Adrenal gland (tissue), 12 donors: Measurements from ENCODE around the gene MAL. TPM values are rescaled to one million over a fixed set of nuclear protein-coding genes. Genes with fewer than 3 reads are reported as not detected.
A peak's percentile ranks its signal among the peaks of the same experiment; 100 is the strongest.

Experiments used
- DNase-seq, 7 donors: peaks; one replicate each; pipeline ENCODE4 v3.0.0-alpha.2; 2019 to 2020
- H3K27ac ChIP-seq, 5 donors: fragments of 200-600 bp; sonication (generic) in 4 of 5; 1 replicate in 3 of 5; 2 replicates in 2 of 5; pipeline versions ENCODE4 v1.5.1 to v1.8.0; 2016 to 2020; ENCODE audit warnings: mild to moderate bottlenecking in 1 of 5
- H3K27me3 ChIP-seq: fragments of 200-600 bp; 2 replicates; pipeline ENCODE4 v1.8.0; 2021
- H3K36me3 ChIP-seq, 2 donors: fragments of 200-600 bp; replicated peaks in 1 of 2; 1 replicate in 1 of 2; 2 replicates in 1 of 2; pipeline versions ENCODE4 v1.5.1 to v1.8.0; 2018 to 2022
- H3K4me1 ChIP-seq, 2 donors: fragments of 200-600 bp; replicated peaks in 1 of 2; 1 replicate in 1 of 2; 2 replicates in 1 of 2; pipeline versions ENCODE4 v1.5.1 to v1.8.0; 2018 to 2021
- H3K4me3 ChIP-seq, 4 donors: fragments of 200-600 bp; sonication (generic) in 3 of 4; one replicate each; pipeline ENCODE4 v1.5.1; 2016 to 2018
- H3K9me3 ChIP-seq, 3 donors: fragments of 200-600 bp; sonication (generic) in 1 of 3; replicated peaks in 1 of 3; 1 replicate in 2 of 3; 2 replicates in 1 of 3; pipeline versions ENCODE4 v1.5.1 to v1.8.0; 2016 to 2021
- CTCF ChIP-seq, 6 experiments: fragments of 450-650 bp in 4 of 6; fragments of 200-600 bp in 2 of 6; sonication (generic) in 1 of 6; IDR thresholded peaks; 1 replicate in 5 of 6; 2 replicates in 1 of 6; pipeline versions ENCODE4 v1.5.1 to v1.8.0; 2016 to 2021; ENCODE audit warnings: antibody characterized with exemption in 6 of 6, mild to moderate bottlenecking in 2 of 6, moderate library complexity in 1 of 6
- POLR2A ChIP-seq, 2 donors: fragments of 450-650 bp; IDR thresholded peaks; one replicate each; pipeline ENCODE4 v1.6.1; 2017; ENCODE audit warnings: antibody characterized with exemption in 2 of 2, mild to moderate bottlenecking in 2 of 2, moderate library complexity in 1 of 2
- WGBS, 4 donors: extraction: QIAGEN DNeasy Blood & Tissue Kit in 2 of 4; methylation state at CpG; one replicate each; pipeline versions ENCODE4 v1.1.5 to v1.1.7; 2013 to 2017; 5-methylcytosine and 5-hydroxymethylcytosine counted together
- intact Hi-C, 2 donors: fragments of 100-400 bp; cut with DNase I; formaldehyde crosslinking; loops; one replicate each; pipeline versions ENCODE4 v1.14.1 to v1.15.0; 2022 to 2023
- polyA plus RNA-seq, 3 donors: library from polyadenylated mRNA; stranded (reverse); fragments of 200-250 nt in 2 of 3; fragments of 350-450 nt in 1 of 3; fragmentation: Illumina TruSeq in 1 of 3; extraction: RNeasy Lipid Tissue Mini Kit (QIAGEN cat#74804) in 1 of 3; gene quantifications; one replicate each; pipeline ENCODE4 v1.2.3, GENCODE V29; 2013 to 2014
- total RNA-seq, 9 donors: library from RNA; depleted of rRNA in 4 of 9; stranded (reverse); fragments of >200 nt in 4 of 9; fragments of 120-200 nt in 1 of 9; fragmentation: NEBNext Ultra II Directional in 1 of 9; extraction: Animal tissue kit (Norgen Biotek cat#: 25700) in 1 of 9; gene quantifications; one replicate each; pipeline versions ENCODE4 v1.1.0 to v1.2.4, GENCODE V29; 2013 to 2023
- donor health status: healthy with polysubstance abuse.
- donor health status: Bipolar disorder and iron deficiency.
- donor health status: DM: yes; HTN: yes; CAD: no.
- donor health status: DM: no; HTN: no; CAD: no.
- donor health status: DM: no; HTN: no; CAD: no.
- donor health status: DM: yes; HTN: yes; CAD: no.

Gene MAL
- total and polyA plus RNA-seq, 12 donors, result 0.32 to 4.5 (median 0.68) TPM; not detected in 4

- Histone ChIP-seq H3K36me3 (no peaks in the 10 kb centered on the region), H3K9me3 (no peaks in the 10 kb centered on the region), H3K27ac (no peak overlapping the region), H3K4me3 (no peak overlapping the region), H3K4me1 (peaks cover 0 to 6% of the 10 kb centered on the region in 2 donors), H3K27me3 (peaks cover 35% of the 10 kb centered on the region)
- WGBS, 4 donors, result 53 to 68% (median 61%) methylated on average over 10 to 15 of the region's 15 CpGs
- intact Hi-C loops, result no loop called here
- DNase-seq, result no peak
- no peak for TF ChIP-seq CTCF (IDR thresholded peaks at IDR 0.05)
- TF ChIP-seq POLR2A (IDR thresholded peaks at IDR 0.05), result no peak
Observed at GRCh38 chr2:95074663-95075439, 49.3 kb downstream of the MAL start.

DNA sequence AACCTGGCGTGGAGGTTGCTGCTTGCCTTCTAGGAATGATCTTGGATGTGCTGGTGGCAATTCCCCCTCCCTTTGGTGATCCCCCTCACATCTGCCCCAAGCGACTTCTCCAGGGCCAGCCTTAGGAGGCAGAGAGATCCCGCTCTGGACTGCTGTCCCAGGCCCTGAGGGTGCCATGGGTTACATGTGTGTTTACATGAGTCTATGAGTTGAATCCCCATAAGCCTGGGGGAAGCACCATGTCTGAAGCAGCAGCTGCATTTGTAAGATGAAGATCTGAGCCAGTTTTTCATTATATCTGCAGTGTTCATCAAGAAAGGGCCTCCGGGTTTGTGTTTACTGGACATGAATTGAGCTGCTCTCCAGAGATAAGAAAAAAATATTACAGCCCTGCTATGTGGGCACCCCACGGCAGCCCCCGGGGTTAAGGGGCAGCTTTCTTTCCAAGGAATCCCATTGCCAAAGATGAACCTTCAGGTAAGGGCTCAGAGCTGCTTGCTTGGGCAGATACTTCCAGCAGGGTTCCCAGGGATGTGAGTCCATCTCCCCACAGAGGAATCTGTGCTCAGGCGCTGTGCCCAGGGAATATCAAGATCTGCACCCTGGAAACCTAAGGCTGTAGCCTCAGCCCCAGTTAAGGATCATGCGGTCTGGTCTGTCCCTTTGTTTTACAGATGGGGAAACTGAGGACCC, 50.1 kb downstream of the MAL start:
- TF ChIP-seq POLR2A (IDR thresholded peaks at IDR 0.05) (no peak), CTCF (IDR thresholded peaks at IDR 0.05) (no peak)
- DNase-seq, result no peak
- H3K9me3 ChIP-seq, result no peaks in the 10 kb centered on the region
- H3K27me3 ChIP-seq, result peaks cover 35% of the 10 kb centered on the region
- WGBS, 4 donors, result 68 to 77% (median 74%) methylated on average over 7 to 8 of the region's 8 CpGs
- H3K4me1 ChIP-seq, result peaks cover 0 to 6% of the 10 kb centered on the region in 2 donors
- no peak overlapping the region for H3K4me3 ChIP-seq
- no peak overlapping the region for H3K27ac ChIP-seq
- intact Hi-C loops, result no loop called here
- H3K36me3 ChIP-seq, result no peaks in the 10 kb centered on the region

DNA sequence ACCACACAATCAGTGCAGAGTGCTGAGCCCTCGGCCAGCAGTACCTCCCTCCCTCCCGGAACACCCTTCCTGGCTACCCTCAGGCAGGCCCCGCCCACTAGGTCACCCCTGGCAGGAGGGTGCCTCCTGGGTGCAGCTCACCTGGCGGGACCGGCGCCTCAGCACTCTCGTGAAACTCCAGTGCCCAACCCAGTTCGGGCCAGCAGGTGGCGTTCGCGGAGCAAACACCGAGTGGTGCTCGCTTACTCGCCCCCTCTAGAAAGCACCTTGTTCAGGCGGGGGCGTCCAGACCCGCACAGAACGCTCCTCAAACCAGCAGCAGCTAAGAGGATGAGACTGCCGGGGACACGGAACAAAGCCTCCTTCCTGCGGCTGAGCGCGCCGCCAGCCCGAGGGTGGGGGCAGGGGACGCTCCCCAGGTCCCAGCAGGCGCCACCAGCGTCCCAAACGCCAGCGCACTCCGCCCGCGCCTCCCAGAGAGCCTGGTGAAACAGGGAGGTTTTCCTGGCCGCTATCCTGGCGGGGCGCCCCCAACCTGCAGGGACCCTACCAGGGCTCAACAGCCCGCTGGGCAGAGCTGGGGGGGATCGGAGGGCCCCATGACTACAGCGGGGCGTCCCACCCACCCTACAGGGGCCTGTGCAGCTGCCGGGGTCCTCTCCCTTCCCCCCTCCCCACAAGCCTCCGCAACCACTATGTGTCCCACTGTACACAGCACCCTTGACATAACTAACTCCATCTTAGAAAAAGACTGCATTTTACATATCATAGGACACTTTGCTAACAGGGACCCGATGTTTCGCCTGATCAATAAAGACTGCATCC, 51.4 kb downstream of the MAL start:
- Histone ChIP-seq H3K9me3 (no peaks in the 10 kb centered on the region), H3K4me1 (peaks cover 0 to 6% of the 10 kb centered on the region in 2 donors), H3K36me3 (no peaks in the 10 kb centered on the region), H3K4me3 (peak overlapping the region in 1 of 4 donors; percentile 52), H3K27ac (no peak overlapping the region), H3K27me3 (peaks cover 27% of the 10 kb centered on the region)
- WGBS, 4 donors, result 6 to 28% (median 15%) methylated on average over 7 to 44 of the region's 44 CpGs
- DNase-seq, result peak; percentile 63 to 81 (median 74)
- intact Hi-C loops, result no loop called here
- TF ChIP-seq CTCF (IDR thresholded peaks at IDR 0.05), result peak; percentile 52 to 80 (median 60)
- TF ChIP-seq POLR2A (IDR thresholded peaks at IDR 0.05), result no peak

DNA sequence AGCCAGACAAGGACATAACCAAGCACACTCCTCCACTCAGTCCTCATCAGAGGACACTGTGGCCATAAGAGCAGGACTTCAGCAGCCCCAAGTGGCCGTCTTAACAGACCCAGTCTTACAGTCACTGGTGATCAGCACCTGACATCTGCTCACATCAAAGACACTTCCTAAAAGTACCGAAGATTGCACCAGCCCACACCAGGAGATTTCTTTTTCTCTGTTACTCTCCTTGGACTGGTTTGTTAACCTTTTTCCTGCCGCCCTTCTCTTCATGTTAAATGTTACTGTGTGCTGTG, 52.0 kb downstream of the MAL start:
- DNase-seq, result no peak
- TF ChIP-seq POLR2A (IDR thresholded peaks at IDR 0.05) (no peak), CTCF (IDR thresholded peaks at IDR 0.05) (no peak)
- Histone ChIP-seq H3K4me3 (no peak overlapping the region), H3K27me3 (peaks cover 21% of the 10 kb centered on the region), H3K27ac (no peak overlapping the region), H3K36me3 (no peaks in the 10 kb centered on the region), H3K4me1 (peaks cover 0 to 6% of the 10 kb centered on the region in 2 donors), H3K9me3 (no peaks in the 10 kb centered on the region)
- 28 to 36% (median 34%) methylated on average over 3 of the region's 3 CpGs for WGBS, 4 donors
- intact Hi-C loops, result no loop called here
